B cell (primary cell): ENCODE results near the gene FUOM.
"Not testable (repeated sequence)": the region's sequence is repeated elsewhere in the genome, so short reads cannot be mapped to it uniquely, and the experiment has no call there.

ENCODE experiments used
- CTCF ChIP-seq: fragments of 200-600 bp; IDR thresholded peaks from one replicate; pipeline ENCODE4 v1.8.0; 2022; ENCODE audit warnings: antibody characterized with exemption, mild to moderate bottlenecking
- EZH2 ChIP-seq: IDR thresholded peaks from 2 replicates; pipeline ENCODE4 v1.6.1; 2012; ENCODE audit warnings: borderline replicate concordance, low read depth, mild to moderate bottlenecking, moderate library complexity, low read length; ENCODE audit not compliant: insufficient read depth, poor library complexity, severe bottlenecking

GRCh38 chr10:133367461-133367860 lies 9.6 kb upstream of the FUOM start:
- not testable (repeated sequence) for TF ChIP-seq CTCF, EZH2
